ENCODE results near the gene SND1. TPM values are rescaled to one million over a fixed set of nuclear protein-coding genes. Genes with fewer than 3 reads are reported as not detected.

The SND1 gene
- total RNA-seq, 1 experiment from 2014 or later = 104 TPM

DNA sequence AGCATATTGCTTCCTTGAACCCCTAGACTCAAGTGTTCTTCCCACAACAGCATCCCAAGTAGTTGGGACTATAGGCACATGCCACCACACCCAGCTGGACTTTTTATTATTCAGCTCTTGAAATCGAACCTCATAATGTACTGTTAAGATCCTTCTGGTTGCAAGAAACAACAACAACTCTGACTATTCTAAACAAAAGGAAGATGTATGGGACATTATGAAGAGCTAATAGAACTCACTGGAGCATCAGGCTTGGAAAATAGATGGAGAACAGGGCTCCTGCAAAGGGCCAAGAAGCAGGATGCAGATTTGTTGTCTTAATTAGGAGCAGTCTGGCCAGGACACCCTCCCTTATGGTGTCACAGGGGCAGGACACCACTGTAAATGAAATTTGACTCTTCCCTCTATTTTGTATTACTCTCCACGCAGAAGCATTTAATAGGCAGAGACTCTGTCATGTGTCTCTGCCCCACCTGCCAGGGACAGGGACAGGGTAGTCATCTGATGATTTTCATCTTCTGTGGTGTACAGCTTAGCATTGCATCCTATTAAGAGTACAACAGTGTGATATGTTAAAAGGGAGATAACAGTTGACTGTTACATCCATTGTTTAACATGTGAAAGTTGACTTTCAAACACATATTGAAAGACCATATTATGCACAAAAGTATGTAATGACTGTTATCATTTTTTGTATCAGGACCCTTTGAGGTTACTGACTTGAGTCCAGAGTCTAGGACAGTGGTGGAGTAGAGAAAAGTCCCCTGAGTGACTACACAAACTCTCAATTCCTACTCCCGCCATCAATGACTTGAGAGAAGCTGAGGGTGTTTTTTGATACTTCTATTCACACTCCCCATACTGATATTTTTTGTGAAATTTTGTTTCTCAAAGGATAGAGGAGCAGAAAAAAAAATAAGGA lies 222.0 kb downstream of the SND1 start:
- Histone ChIP-seq H3K36me3 (ENCODE audit: insufficient read depth, low read length) (no peaks in the 10 kb centered on the region; the same call in 1 of the 2 replicates), H3K9me3 (ENCODE audit: low read length) (no peaks in the 10 kb centered on the region), H3K9me2 (replicated peaks; ENCODE audit: insufficient read depth, low read length) (no peaks in the 10 kb centered on the region), H2AFZ (ENCODE audit: low read length) (no peak overlapping the region), H4K20me1 (ENCODE audit: insufficient read depth, low read depth, low read length) (no peaks in the 10 kb centered on the region), H3K4me2 (ENCODE audit: low read depth, low read length, poor library complexity, severe bottlenecking) (no peak overlapping the region), H3K27ac (ENCODE audit: low read length) (no peak overlapping the region), H3K9ac (ENCODE audit: low read length) (no peak overlapping the region), H3K4me1 (ENCODE audit: low read length) (peaks cover 55% of the 10 kb centered on the region), H3K4me3 (ENCODE audit: low read length) (no peak overlapping the region), H3K27me3 (ENCODE audit: low read length) (no peaks in the 10 kb centered on the region), H3K79me2 (ENCODE audit: low read length) (peaks cover 95% of the 10 kb centered on the region)
- DNase-seq = no peak

DNA sequence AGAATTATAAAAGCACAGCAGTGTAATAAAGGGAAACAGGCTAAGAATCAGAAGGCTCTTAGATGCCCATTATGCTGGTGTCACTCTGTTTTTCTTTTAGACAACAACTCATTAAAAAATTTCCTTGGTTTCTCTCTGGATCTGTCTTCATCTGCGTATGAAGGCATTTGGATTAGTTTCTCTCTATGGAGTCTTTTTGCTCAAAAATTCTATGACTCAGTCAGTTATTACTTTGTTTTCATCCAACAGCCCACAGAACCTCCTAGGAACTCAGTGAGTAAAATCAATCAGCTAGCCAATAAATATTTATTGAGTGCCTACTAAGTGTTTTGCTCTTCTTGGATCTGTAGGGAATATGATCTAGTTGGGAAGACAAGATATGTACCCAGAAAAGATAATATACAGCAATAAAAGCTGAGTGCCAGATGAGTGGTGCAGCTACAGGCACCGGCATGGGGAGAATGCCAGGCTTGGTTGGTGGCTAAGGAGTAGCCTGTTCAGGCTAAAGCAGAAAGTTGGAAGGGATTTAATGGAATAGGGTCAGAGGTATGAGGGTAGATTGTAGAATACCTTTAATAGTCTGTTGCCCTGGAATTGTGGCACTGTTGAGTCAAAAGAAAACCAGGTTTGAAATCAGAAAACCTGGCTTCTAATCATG lies 223.1 kb downstream of the SND1 start:
- Histone ChIP-seq H3K27ac (ENCODE audit: low read length) (no peak overlapping the region), H3K9me2 (replicated peaks; ENCODE audit: insufficient read depth, low read length) (no peaks in the 10 kb centered on the region), H3K9ac (ENCODE audit: low read length) (no peak overlapping the region), H3K36me3 (ENCODE audit: insufficient read depth, low read length) (no peaks in the 10 kb centered on the region; the same call in 1 of the 2 replicates), H2AFZ (ENCODE audit: low read length) (no peak overlapping the region), H3K9me3 (ENCODE audit: low read length) (no peaks in the 10 kb centered on the region), H3K79me2 (ENCODE audit: low read length) (peaks cover 95% of the 10 kb centered on the region), H4K20me1 (ENCODE audit: insufficient read depth, low read depth, low read length) (no peaks in the 10 kb centered on the region), H3K27me3 (ENCODE audit: low read length) (no peaks in the 10 kb centered on the region), H3K4me3 (ENCODE audit: low read length) (no peak overlapping the region), H3K4me2 (ENCODE audit: low read depth, low read length, poor library complexity, severe bottlenecking) (no peak overlapping the region), H3K4me1 (ENCODE audit: low read length) (peaks cover 47% of the 10 kb centered on the region)
- no peak for DNase-seq

DNA sequence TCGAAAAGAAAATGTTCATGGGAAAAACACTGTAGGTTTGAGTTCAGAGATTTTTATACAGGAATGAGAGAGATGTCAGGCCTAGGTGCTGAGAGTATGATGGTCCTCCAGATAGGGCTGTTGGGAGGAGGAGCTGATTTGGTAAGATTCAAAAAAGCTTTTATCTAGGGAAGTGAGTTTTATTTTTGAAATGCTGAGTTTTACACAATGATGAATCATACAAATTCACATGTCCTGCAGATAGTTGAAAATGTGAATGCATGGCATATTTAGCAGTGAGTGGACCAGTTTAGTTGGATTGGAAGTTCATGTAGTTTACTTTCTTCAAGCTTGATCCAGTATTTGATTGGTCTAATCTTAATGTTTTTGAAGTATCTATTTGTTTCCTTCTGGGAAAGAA lies 224.4 kb downstream of the SND1 start:
- no peaks in the 10 kb centered on the region for H4K20me1 ChIP-seq (ENCODE audit: insufficient read depth, low read depth, low read length)
- no peak for DNase-seq
- peaks cover 38% of the 10 kb centered on the region for H3K4me1 ChIP-seq (ENCODE audit: low read length)
- peaks cover 98% of the 10 kb centered on the region for H3K79me2 ChIP-seq (ENCODE audit: low read length)
- no peak overlapping the region for H3K4me3 ChIP-seq (ENCODE audit: low read length)
- H3K9ac ChIP-seq (ENCODE audit: low read length) = no peak overlapping the region
- no peak overlapping the region for H3K27ac ChIP-seq (ENCODE audit: low read length)
- no peak overlapping the region for H3K4me2 ChIP-seq (ENCODE audit: low read depth, low read length, poor library complexity, severe bottlenecking)
- H3K27me3 ChIP-seq (ENCODE audit: low read length) = no peaks in the 10 kb centered on the region
- no peaks in the 10 kb centered on the region for H3K9me3 ChIP-seq (ENCODE audit: low read length)
- H2AFZ ChIP-seq (ENCODE audit: low read length) = no peak overlapping the region
- H3K36me3 ChIP-seq (ENCODE audit: insufficient read depth, low read length) = no peaks in the 10 kb centered on the region; the same call in 1 of the 2 replicates
- H3K9me2 ChIP-seq (replicated peaks; ENCODE audit: insufficient read depth, low read length) = no peaks in the 10 kb centered on the region

DNA sequence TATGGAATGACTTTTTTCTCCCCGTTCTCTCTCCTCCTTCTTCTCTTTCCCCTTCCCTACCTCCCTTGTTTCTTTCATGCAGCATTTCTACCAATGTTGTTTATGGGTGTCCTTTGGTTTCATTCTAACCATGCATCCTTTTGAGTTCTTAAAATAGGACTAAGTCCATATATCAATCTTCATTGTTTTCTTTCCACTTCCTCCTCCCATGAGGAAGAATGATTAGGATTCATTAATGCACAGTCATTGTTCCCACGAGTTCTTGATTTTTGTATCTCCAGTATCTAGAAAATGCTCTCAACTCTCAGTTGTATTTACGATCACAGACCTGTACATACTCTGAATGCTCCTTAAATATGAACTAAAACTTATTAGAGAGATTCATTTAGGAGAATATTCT lies 226.0 kb downstream of the SND1 start:
- H3K27ac ChIP-seq (ENCODE audit: low read length) = no peak overlapping the region
- no peaks in the 10 kb centered on the region for H3K9me2 ChIP-seq (replicated peaks; ENCODE audit: insufficient read depth, low read length)
- peaks cover 27% of the 10 kb centered on the region for H3K4me1 ChIP-seq (ENCODE audit: low read length)
- H3K9me3 ChIP-seq (ENCODE audit: low read length) = no peaks in the 10 kb centered on the region
- no peak for DNase-seq
- H4K20me1 ChIP-seq (ENCODE audit: insufficient read depth, low read depth, low read length) = no peaks in the 10 kb centered on the region
- H2AFZ ChIP-seq (ENCODE audit: low read length) = no peak overlapping the region
- peaks cover 95% of the 10 kb centered on the region for H3K79me2 ChIP-seq (ENCODE audit: low read length)
- no peaks in the 10 kb centered on the region for H3K27me3 ChIP-seq (ENCODE audit: low read length)
- H3K4me2 ChIP-seq (ENCODE audit: low read depth, low read length, poor library complexity, severe bottlenecking) = no peak overlapping the region
- no peak overlapping the region for H3K9ac ChIP-seq (ENCODE audit: low read length)
- no peak overlapping the region for H3K4me3 ChIP-seq (ENCODE audit: low read length)
- H3K36me3 ChIP-seq (ENCODE audit: insufficient read depth, low read length) = no peaks in the 10 kb centered on the region

DNA sequence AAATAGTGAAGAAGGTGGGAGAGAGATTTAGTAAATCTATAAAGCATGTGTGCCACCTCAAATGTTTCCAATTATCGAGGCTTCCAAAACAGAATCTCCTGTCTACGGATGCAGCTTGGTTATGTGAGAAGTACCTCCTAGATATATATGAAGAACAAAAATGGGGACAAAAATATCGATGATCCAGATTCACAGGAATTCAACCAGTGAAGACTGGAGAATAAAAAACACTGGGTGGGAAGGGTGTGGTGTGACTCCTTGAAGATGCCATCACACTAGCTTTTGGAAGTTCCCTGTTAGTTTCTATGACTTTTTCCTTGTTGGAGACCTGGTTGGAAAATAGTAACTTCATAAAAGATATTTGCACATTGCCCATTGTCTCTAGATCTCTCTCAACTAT lies 226.8 kb downstream of the SND1 start:
- H3K79me2 ChIP-seq (ENCODE audit: low read length) = peaks cover 95% of the 10 kb centered on the region
- no peaks in the 10 kb centered on the region for H3K9me2 ChIP-seq (replicated peaks; ENCODE audit: insufficient read depth, low read length)
- DNase-seq = no peak
- no peaks in the 10 kb centered on the region for H3K27me3 ChIP-seq (ENCODE audit: low read length)
- H3K4me1 ChIP-seq (ENCODE audit: low read length) = peaks cover 18% of the 10 kb centered on the region
- H2AFZ ChIP-seq (ENCODE audit: low read length) = no peak overlapping the region
- no peaks in the 10 kb centered on the region for H3K9me3 ChIP-seq (ENCODE audit: low read length)
- H3K9ac ChIP-seq (ENCODE audit: low read length) = no peak overlapping the region
- no peak overlapping the region for H3K27ac ChIP-seq (ENCODE audit: low read length)
- H3K4me3 ChIP-seq (ENCODE audit: low read length) = no peak overlapping the region
- H4K20me1 ChIP-seq (ENCODE audit: insufficient read depth, low read depth, low read length) = no peaks in the 10 kb centered on the region
- no peak overlapping the region for H3K4me2 ChIP-seq (ENCODE audit: low read depth, low read length, poor library complexity, severe bottlenecking)
- H3K36me3 ChIP-seq (ENCODE audit: insufficient read depth, low read length) = no peaks in the 10 kb centered on the region

DNA sequence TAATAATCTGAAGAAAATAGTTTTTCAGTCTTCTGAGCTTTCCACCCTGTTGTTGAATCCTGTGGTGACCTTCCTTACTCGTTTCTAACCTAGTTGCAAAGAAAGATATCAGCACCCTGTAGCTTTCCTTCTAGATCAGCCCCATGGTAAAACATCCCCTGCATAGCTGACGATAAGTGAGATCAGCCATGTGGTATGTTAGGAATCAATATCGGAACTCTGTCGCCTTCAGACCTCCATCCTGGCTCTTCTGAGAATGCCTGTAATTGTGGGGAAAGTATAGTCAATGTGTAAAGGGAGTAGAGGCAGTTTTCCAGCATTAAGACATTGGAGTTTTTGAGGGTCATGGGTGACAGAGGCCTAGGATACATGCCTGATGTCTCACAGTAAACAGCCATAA lies 227.4 kb downstream of the SND1 start:
- Histone ChIP-seq H4K20me1 (ENCODE audit: insufficient read depth, low read depth, low read length) (no peaks in the 10 kb centered on the region), H3K36me3 (ENCODE audit: insufficient read depth, low read length) (no peaks in the 10 kb centered on the region), H2AFZ (ENCODE audit: low read length) (no peak overlapping the region), H3K27me3 (ENCODE audit: low read length) (no peaks in the 10 kb centered on the region), H3K9ac (ENCODE audit: low read length) (no peak overlapping the region), H3K4me2 (ENCODE audit: low read depth, low read length, poor library complexity, severe bottlenecking) (no peak overlapping the region), H3K9me3 (ENCODE audit: low read length) (no peaks in the 10 kb centered on the region), H3K4me1 (ENCODE audit: low read length) (peaks cover 13% of the 10 kb centered on the region), H3K9me2 (replicated peaks; ENCODE audit: insufficient read depth, low read length) (no peaks in the 10 kb centered on the region), H3K27ac (ENCODE audit: low read length) (no peak overlapping the region), H3K79me2 (ENCODE audit: low read length) (peaks cover 93% of the 10 kb centered on the region), H3K4me3 (ENCODE audit: low read length) (no peak overlapping the region)
- no peak for DNase-seq

DNA sequence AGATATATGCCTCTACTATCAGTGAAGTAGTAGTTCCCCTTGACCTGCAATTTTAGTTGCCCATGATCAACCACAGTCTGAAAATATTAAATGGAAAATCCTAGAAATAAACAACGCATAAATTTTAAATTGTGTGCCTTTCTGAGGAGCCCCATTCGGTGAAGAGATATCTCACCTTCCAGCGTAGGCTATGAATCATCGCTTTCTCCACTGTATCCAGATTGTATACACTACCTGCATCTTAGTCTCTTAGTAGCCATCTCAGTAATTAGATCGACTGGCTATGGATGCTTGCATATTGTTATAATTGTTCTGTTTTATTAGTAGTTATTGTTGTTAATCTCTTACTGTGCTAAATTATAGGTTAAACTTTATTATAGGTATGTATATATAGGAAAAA lies 227.9 kb downstream of the SND1 start:
- no peaks in the 10 kb centered on the region for H3K36me3 ChIP-seq (ENCODE audit: insufficient read depth, low read length)
- H3K4me2 ChIP-seq (ENCODE audit: low read depth, low read length, poor library complexity, severe bottlenecking) = no peak overlapping the region
- H3K9me2 ChIP-seq (replicated peaks; ENCODE audit: insufficient read depth, low read length) = no peaks in the 10 kb centered on the region
- H3K27me3 ChIP-seq (ENCODE audit: low read length) = no peaks in the 10 kb centered on the region
- no peaks in the 10 kb centered on the region for H4K20me1 ChIP-seq (ENCODE audit: insufficient read depth, low read depth, low read length)
- peaks cover 13% of the 10 kb centered on the region for H3K4me1 ChIP-seq (ENCODE audit: low read length)
- H3K4me3 ChIP-seq (ENCODE audit: low read length) = no peak overlapping the region
- no peak for DNase-seq
- H3K9me3 ChIP-seq (ENCODE audit: low read length) = no peaks in the 10 kb centered on the region
- H3K79me2 ChIP-seq (ENCODE audit: low read length) = peaks cover 95% of the 10 kb centered on the region
- H3K27ac ChIP-seq (ENCODE audit: low read length) = no peak overlapping the region
- H2AFZ ChIP-seq (ENCODE audit: low read length) = no peak overlapping the region
- no peak overlapping the region for H3K9ac ChIP-seq (ENCODE audit: low read length)

DNA sequence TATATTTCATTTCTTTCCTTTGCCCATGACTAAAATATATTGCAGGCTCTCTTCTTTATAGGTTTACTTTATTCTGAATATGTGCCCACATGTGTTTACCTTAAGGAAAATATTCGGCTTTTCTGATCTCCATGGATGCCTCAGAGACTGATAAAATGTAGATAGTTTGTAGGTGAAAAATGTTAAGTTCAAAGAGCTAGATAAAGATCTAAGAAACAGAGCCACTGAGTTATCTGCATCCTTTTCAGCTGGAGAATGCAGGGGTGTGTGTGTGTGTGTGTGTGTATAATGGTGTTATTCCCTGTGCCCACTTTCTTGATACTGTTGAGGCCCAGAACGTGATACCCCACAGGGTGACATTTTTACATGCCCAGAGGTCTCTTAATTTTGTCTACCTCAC lies 228.5 kb downstream of the SND1 start:
- Histone ChIP-seq H3K36me3 (ENCODE audit: insufficient read depth, low read length) (no peaks in the 10 kb centered on the region), H2AFZ (ENCODE audit: low read length) (no peak overlapping the region), H3K9me3 (ENCODE audit: low read length) (no peaks in the 10 kb centered on the region), H3K4me1 (ENCODE audit: low read length) (peaks cover 8% of the 10 kb centered on the region), H3K79me2 (ENCODE audit: low read length) (peaks cover 94% of the 10 kb centered on the region), H4K20me1 (ENCODE audit: insufficient read depth, low read depth, low read length) (no peaks in the 10 kb centered on the region), H3K4me2 (ENCODE audit: low read depth, low read length, poor library complexity, severe bottlenecking) (no peak overlapping the region), H3K9ac (ENCODE audit: low read length) (no peak overlapping the region), H3K27me3 (ENCODE audit: low read length) (no peaks in the 10 kb centered on the region), H3K27ac (ENCODE audit: low read length) (no peak overlapping the region), H3K9me2 (replicated peaks; ENCODE audit: insufficient read depth, low read length) (no peaks in the 10 kb centered on the region), H3K4me3 (ENCODE audit: low read length) (no peak overlapping the region)
- DNase-seq = no peak
